GM12878 (cell line): Measurements from ENCODE around the gene ALDH3B2.

ENCODE experiments used
- HDGF ChIP-seq: fragments of 450-650 bp; IDR thresholded peaks from 2 replicates; pipeline ENCODE4 v1.6.1; 2016; ENCODE audit warnings: antibody characterized with exemption
- POLR2A ChIP-seq: IDR thresholded peaks from 2 replicates; pipeline ENCODE4 v1.6.1; 2011; ENCODE audit warnings: low read depth, mild to moderate bottlenecking, low read length
- POLR2AphosphoS2 ChIP-seq: IDR thresholded peaks from 2 replicates; pipeline ENCODE4 v1.6.1; 2011; ENCODE audit warnings: low read depth, mild to moderate bottlenecking, low read length, improper control_type of control experiment, moderate library complexity
- POLR2AphosphoS5 ChIP-seq: IDR thresholded peaks from 2 replicates; pipeline ENCODE4 v1.6.1; 2011; ENCODE audit warnings: mild to moderate bottlenecking, low read length, inconsistent platforms
- TF ChIP-seq, protein P1 (sequence below): fragments of 450-650 bp; IDR thresholded peaks from 2 replicates; pipeline ENCODE4 v1.6.1; 2017; ENCODE audit warnings: mild to moderate bottlenecking, moderate library complexity
- TF ChIP-seq, protein P2 (sequence below): IDR thresholded peaks from 2 replicates; pipeline ENCODE4 v1.6.1; 2012; ENCODE audit warnings: mild to moderate bottlenecking, low read depth, low read length
- TF ChIP-seq, protein P3 (sequence below): IDR thresholded peaks from 2 replicates; pipeline ENCODE4 v1.6.1; 2011; ENCODE audit warnings: low read depth, mild to moderate bottlenecking, low read length, moderate library complexity, borderline replicate concordance; ENCODE audit errors: extremely low read depth
- TF ChIP-seq, protein P4 (sequence below): fragments of 450-650 bp; IDR thresholded peaks from 2 replicates; pipeline ENCODE4 v1.6.1; 2017; ENCODE audit warnings: low read depth, mild to moderate bottlenecking, moderate library complexity

DNA sequence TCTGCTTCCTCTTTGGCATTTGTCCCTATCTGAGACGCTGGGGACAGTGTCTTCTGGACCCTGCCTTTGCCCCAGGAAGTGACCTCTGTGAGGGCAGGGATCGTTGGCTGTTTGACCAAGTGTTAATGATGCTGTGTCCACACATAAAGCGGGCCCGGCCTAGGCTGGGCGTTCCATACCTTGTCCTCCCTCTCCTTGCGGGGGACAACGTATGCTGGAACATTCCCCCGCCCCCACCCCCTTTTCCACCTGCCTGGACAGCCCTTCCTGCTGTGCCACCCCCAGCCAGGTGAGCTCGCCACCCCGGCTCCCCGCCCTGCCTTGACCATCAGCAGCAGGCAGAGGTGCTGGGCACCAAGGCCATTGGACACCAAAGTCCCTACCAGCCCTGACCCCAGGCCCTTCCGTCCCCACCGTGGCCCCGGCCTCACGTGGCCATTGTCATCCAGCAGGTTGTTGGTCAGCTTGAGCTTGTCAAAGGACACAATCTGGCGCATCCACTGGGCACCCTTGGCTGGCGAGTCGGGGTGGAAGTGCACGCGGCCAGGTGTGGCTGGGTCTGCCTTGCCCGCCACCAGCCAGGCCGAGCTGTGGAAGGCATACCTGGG lies 40.6 kb downstream of the ALDH3B2 start:
- TF ChIP-seq, protein P1, sequence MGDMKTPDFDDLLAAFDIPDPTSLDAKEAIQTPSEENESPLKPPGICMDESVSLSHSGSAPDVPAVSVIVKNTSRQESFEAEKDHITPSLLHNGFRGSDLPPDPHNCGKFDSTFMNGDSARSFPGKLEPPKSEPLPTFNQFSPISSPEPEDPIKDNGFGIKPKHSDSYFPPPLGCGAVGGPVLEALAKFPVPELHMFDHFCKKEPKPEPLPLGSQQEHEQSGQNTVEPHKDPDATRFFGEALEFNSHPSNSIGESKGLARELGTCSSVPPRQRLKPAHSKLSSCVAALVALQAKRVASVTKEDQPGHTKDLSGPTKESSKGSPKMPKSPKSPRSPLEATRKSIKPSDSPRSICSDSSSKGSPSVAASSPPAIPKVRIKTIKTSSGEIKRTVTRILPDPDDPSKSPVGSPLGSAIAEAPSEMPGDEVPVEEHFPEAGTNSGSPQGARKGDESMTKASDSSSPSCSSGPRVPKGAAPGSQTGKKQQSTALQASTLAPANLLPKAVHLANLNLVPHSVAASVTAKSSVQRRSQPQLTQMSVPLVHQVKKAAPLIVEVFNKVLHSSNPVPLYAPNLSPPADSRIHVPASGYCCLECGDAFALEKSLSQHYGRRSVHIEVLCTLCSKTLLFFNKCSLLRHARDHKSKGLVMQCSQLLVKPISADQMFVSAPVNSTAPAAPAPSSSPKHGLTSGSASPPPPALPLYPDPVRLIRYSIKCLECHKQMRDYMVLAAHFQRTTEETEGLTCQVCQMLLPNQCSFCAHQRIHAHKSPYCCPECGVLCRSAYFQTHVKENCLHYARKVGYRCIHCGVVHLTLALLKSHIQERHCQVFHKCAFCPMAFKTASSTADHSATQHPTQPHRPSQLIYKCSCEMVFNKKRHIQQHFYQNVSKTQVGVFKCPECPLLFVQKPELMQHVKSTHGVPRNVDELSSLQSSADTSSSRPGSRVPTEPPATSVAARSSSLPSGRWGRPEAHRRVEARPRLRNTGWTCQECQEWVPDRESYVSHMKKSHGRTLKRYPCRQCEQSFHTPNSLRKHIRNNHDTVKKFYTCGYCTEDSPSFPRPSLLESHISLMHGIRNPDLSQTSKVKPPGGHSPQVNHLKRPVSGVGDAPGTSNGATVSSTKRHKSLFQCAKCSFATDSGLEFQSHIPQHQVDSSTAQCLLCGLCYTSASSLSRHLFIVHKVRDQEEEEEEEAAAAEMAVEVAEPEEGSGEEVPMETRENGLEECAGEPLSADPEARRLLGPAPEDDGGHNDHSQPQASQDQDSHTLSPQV, result no peak
- TF ChIP-seq HDGF (no peak), POLR2A (no peak), POLR2AphosphoS2 (no peak), POLR2AphosphoS5 (no peak)
- TF ChIP-seq, protein P2, sequence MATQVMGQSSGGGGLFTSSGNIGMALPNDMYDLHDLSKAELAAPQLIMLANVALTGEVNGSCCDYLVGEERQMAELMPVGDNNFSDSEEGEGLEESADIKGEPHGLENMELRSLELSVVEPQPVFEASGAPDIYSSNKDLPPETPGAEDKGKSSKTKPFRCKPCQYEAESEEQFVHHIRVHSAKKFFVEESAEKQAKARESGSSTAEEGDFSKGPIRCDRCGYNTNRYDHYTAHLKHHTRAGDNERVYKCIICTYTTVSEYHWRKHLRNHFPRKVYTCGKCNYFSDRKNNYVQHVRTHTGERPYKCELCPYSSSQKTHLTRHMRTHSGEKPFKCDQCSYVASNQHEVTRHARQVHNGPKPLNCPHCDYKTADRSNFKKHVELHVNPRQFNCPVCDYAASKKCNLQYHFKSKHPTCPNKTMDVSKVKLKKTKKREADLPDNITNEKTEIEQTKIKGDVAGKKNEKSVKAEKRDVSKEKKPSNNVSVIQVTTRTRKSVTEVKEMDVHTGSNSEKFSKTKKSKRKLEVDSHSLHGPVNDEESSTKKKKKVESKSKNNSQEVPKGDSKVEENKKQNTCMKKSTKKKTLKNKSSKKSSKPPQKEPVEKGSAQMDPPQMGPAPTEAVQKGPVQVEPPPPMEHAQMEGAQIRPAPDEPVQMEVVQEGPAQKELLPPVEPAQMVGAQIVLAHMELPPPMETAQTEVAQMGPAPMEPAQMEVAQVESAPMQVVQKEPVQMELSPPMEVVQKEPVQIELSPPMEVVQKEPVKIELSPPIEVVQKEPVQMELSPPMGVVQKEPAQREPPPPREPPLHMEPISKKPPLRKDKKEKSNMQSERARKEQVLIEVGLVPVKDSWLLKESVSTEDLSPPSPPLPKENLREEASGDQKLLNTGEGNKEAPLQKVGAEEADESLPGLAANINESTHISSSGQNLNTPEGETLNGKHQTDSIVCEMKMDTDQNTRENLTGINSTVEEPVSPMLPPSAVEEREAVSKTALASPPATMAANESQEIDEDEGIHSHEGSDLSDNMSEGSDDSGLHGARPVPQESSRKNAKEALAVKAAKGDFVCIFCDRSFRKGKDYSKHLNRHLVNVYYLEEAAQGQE, result no peak
- TF ChIP-seq, protein P3, sequence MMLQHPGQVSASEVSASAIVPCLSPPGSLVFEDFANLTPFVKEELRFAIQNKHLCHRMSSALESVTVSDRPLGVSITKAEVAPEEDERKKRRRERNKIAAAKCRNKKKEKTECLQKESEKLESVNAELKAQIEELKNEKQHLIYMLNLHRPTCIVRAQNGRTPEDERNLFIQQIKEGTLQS, result no peak
- TF ChIP-seq, protein P4, sequence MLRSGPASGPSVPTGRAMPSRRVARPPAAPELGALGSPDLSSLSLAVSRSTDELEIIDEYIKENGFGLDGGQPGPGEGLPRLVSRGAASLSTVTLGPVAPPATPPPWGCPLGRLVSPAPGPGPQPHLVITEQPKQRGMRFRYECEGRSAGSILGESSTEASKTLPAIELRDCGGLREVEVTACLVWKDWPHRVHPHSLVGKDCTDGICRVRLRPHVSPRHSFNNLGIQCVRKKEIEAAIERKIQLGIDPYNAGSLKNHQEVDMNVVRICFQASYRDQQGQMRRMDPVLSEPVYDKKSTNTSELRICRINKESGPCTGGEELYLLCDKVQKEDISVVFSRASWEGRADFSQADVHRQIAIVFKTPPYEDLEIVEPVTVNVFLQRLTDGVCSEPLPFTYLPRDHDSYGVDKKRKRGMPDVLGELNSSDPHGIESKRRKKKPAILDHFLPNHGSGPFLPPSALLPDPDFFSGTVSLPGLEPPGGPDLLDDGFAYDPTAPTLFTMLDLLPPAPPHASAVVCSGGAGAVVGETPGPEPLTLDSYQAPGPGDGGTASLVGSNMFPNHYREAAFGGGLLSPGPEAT, result no peak
